HepG2 (cell line): ENCODE measurements around the gene PGPEP1. TPM values are rescaled to one million over a fixed set of nuclear protein-coding genes. Genes with fewer than 3 reads are reported as not detected.

Experiments
- ETV6 ChIP-seq: sonication (generic); formaldehyde crosslinking; conservative IDR thresholded peaks from 2 replicates; pipeline ENCODE4 v1.4.0; 2020; ENCODE audit warnings: missing genetic modification reagents
- GATAD2A ChIP-seq: IDR thresholded peaks from 2 replicates; pipeline ENCODE4 v1.6.1; 2016
- MIXL1 ChIP-seq: IDR thresholded peaks from 2 replicates; pipeline ENCODE4 v1.6.1; 2016
- NR2F1 ChIP-seq, 2 experiments: fragments of 450-650 bp in 1 of 2; formaldehyde crosslinking in 1 of 2; IDR thresholded peaks; 2 replicates each; pipeline versions ENCODE4 v1.5.0 to v1.6.1; 2016 to 2020; ENCODE audit warnings: mild to moderate bottlenecking in 1 of 2, missing compliant biosample characterization in 1 of 2, missing genetic modification reagents in 1 of 2, moderate library complexity in 1 of 2
- NR2F2 ChIP-seq: IDR thresholded peaks from 2 replicates; pipeline ENCODE4 v1.6.1; 2012; ENCODE audit warnings: low read depth, inconsistent platforms, borderline replicate concordance
- RXRA ChIP-seq: sonication (generic); formaldehyde crosslinking; IDR thresholded peaks from 2 replicates; pipeline ENCODE4 v1.5.1; 2020; ENCODE audit warnings: missing genetic modification reagents
- SALL1 ChIP-seq: sonication (generic); formaldehyde crosslinking; IDR thresholded peaks from 2 replicates; pipeline ENCODE4 v1.8.0; 2022; ENCODE audit warnings: mild to moderate bottlenecking, missing genetic modification reagents
- ZNF160 ChIP-seq: sonication (generic); formaldehyde crosslinking; IDR thresholded peaks from 2 replicates; pipeline ENCODE4 v1.8.0; 2022; ENCODE audit warnings: mild to moderate bottlenecking, inconsistent platforms, missing genetic modification reagents
- ZNF17 ChIP-seq: sonication (generic); formaldehyde crosslinking; IDR thresholded peaks from 2 replicates; pipeline ENCODE4 v1.5.0; 2020; ENCODE audit warnings: mild to moderate bottlenecking, missing genetic modification reagents
- polyA plus RNA-seq, 8 experiments: library from polyadenylated mRNA; depleted of rRNA in 3 of 8; stranded (reverse) in 7 of 8; unstranded in 1 of 8; fragments of >200 nt; fragmentation: Illumina TruSeq in 4 of 8; extraction: Trizol in 4 of 8; gene quantifications; 2 replicates each; pipeline versions ENCODE4 v1.2.1 to v1.2.3, GENCODE V29; 2011 to 2016; ENCODE audit warnings: low read depth in 4 of 8, missing spikeins in 1 of 8, mixed read lengths in 1 of 8; ENCODE audit not compliant: insufficient read depth in 1 of 8
- total RNA-seq, 5 experiments: library from RNA; depleted of rRNA; stranded (reverse); fragments of >200 nt; fragmentation: Illumina TruSeq; extraction: Trizol; gene quantifications; 2 replicates each; pipeline ENCODE4 v1.2.3, GENCODE V29; 2016; ENCODE audit warnings: low read depth in 1 of 5
- TF ChIP-seq, protein P1 (sequence below): sonication (generic); formaldehyde crosslinking; conservative IDR thresholded peaks from 2 replicates; pipeline ENCODE4 v1.4.0; 2020; ENCODE audit warnings: mild to moderate bottlenecking, missing genetic modification reagents, moderate library complexity
- TF ChIP-seq, protein P2 (sequence below): sonication (generic); formaldehyde crosslinking; IDR thresholded peaks from 2 replicates; pipeline ENCODE4 v1.4.0; 2020; ENCODE audit warnings: missing genetic modification reagents, borderline replicate concordance
- TF ChIP-seq, protein P3 (sequence below): sonication (generic); formaldehyde crosslinking; IDR thresholded peaks from 2 replicates; pipeline ENCODE4 v1.4.0; 2020; ENCODE audit warnings: missing genetic modification reagents
- TF ChIP-seq, protein P4 (sequence below): sonication (generic); formaldehyde crosslinking; IDR thresholded peaks from 2 replicates; pipeline ENCODE4 v1.5.0; 2020; ENCODE audit warnings: mild to moderate bottlenecking, missing genetic modification reagents, moderate library complexity
- TF ChIP-seq, protein P5 (sequence below): sonication (generic); formaldehyde crosslinking; IDR thresholded peaks from 2 replicates; pipeline ENCODE4 v1.8.0; 2022; ENCODE audit warnings: missing genetic modification reagents, mild to moderate bottlenecking, borderline replicate concordance
- TF ChIP-seq, protein P6 (sequence below): sonication (generic); formaldehyde crosslinking; conservative IDR thresholded peaks from 2 replicates; pipeline ENCODE4 v1.8.0; 2022; ENCODE audit warnings: low read depth, missing genetic modification reagents

Gene PGPEP1
- total and polyA plus RNA-seq, 2 of the 13 experiments (the other 11 are each of a cell fraction or from before 2014, with no cell fraction given), result 53.1 to 56.6 TPM

DNA sequence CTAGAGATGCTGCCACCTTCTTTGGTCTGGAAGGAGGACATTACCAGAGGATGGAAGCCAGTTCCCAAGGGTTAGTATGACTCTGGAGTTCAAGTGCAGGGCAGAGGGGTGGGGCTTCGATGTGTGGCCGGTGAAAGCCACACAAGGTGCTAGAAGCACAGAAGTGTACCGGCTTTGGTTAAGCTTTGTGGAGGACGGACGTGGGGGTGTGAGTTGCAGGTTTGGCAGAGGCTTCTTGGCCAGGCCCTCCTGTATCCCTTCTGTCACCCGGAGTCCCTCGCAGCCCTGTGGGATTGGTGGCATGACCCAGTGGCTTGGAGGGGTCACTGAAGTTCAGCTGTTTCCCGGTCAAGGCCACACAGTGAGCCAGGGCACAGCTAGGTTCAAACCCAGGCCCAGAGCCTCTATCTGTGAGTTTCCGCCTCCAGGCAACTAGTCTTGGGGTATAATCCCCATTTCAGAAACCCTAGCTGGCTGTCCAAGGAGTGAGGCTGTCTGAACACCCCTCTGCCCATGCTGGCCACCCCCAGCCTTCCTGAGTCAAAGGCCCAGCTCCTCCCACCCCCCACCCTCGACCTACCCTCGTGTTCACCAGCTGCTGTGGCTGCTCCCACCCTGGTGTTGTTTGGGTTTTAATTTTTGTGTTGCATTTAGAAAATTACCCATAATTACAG is 74.2 kb downstream of the PGPEP1 start (continued):
- TF ChIP-seq, protein P1, sequence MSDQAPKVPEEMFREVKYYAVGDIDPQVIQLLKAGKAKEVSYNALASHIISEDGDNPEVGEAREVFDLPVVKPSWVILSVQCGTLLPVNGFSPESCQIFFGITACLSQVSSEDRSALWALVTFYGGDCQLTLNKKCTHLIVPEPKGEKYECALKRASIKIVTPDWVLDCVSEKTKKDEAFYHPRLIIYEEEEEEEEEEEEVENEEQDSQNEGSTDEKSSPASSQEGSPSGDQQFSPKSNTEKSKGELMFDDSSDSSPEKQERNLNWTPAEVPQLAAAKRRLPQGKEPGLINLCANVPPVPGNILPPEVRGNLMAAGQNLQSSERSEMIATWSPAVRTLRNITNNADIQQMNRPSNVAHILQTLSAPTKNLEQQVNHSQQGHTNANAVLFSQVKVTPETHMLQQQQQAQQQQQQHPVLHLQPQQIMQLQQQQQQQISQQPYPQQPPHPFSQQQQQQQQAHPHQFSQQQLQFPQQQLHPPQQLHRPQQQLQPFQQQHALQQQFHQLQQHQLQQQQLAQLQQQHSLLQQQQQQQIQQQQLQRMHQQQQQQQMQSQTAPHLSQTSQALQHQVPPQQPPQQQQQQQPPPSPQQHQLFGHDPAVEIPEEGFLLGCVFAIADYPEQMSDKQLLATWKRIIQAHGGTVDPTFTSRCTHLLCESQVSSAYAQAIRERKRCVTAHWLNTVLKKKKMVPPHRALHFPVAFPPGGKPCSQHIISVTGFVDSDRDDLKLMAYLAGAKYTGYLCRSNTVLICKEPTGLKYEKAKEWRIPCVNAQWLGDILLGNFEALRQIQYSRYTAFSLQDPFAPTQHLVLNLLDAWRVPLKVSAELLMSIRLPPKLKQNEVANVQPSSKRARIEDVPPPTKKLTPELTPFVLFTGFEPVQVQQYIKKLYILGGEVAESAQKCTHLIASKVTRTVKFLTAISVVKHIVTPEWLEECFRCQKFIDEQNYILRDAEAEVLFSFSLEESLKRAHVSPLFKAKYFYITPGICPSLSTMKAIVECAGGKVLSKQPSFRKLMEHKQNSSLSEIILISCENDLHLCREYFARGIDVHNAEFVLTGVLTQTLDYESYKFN (CRISPR knock-in tag), result 0 out of 2 replicates have a peak, but pooled peaks have one; percentile 12
- TF ChIP-seq, protein P2, sequence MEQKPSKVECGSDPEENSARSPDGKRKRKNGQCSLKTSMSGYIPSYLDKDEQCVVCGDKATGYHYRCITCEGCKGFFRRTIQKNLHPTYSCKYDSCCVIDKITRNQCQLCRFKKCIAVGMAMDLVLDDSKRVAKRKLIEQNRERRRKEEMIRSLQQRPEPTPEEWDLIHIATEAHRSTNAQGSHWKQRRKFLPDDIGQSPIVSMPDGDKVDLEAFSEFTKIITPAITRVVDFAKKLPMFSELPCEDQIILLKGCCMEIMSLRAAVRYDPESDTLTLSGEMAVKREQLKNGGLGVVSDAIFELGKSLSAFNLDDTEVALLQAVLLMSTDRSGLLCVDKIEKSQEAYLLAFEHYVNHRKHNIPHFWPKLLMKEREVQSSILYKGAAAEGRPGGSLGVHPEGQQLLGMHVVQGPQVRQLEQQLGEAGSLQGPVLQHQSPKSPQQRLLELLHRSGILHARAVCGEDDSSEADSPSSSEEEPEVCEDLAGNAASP, result peak; percentile 49; the same call in 1 of the 2 replicates
- TF ChIP-seq MIXL1 (no peak), ETV6 (CRISPR knock-in tag) (no peak), RXRA (CRISPR knock-in tag) (peak; percentile 96), ZNF160 (no peak), ZNF17 (CRISPR knock-in tag) (no peak), GATAD2A (CRISPR knock-in tag) (0 out of 2 replicates have a peak, but pooled peaks have one; percentile 14), NR2F2 (0 out of 2 replicates have a peak, but pooled peaks have one; percentile 34), SALL1 (CRISPR knock-in tag) (peak; percentile 28; the same call in 1 of the 2 replicates), NR2F1 (CRISPR knock-in tag; IDR thresholded peaks at IDR 0.05) (peak; percentile 49 to 60; a peak in 2 of 4 replicates)
- TF ChIP-seq, protein P3, sequence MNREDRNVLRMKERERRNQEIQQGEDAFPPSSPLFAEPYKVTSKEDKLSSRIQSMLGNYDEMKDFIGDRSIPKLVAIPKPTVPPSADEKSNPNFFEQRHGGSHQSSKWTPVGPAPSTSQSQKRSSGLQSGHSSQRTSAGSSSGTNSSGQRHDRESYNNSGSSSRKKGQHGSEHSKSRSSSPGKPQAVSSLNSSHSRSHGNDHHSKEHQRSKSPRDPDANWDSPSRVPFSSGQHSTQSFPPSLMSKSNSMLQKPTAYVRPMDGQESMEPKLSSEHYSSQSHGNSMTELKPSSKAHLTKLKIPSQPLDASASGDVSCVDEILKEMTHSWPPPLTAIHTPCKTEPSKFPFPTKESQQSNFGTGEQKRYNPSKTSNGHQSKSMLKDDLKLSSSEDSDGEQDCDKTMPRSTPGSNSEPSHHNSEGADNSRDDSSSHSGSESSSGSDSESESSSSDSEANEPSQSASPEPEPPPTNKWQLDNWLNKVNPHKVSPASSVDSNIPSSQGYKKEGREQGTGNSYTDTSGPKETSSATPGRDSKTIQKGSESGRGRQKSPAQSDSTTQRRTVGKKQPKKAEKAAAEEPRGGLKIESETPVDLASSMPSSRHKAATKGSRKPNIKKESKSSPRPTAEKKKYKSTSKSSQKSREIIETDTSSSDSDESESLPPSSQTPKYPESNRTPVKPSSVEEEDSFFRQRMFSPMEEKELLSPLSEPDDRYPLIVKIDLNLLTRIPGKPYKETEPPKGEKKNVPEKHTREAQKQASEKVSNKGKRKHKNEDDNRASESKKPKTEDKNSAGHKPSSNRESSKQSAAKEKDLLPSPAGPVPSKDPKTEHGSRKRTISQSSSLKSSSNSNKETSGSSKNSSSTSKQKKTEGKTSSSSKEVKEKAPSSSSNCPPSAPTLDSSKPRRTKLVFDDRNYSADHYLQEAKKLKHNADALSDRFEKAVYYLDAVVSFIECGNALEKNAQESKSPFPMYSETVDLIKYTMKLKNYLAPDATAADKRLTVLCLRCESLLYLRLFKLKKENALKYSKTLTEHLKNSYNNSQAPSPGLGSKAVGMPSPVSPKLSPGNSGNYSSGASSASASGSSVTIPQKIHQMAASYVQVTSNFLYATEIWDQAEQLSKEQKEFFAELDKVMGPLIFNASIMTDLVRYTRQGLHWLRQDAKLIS, result no peak
- TF ChIP-seq, protein P4, sequence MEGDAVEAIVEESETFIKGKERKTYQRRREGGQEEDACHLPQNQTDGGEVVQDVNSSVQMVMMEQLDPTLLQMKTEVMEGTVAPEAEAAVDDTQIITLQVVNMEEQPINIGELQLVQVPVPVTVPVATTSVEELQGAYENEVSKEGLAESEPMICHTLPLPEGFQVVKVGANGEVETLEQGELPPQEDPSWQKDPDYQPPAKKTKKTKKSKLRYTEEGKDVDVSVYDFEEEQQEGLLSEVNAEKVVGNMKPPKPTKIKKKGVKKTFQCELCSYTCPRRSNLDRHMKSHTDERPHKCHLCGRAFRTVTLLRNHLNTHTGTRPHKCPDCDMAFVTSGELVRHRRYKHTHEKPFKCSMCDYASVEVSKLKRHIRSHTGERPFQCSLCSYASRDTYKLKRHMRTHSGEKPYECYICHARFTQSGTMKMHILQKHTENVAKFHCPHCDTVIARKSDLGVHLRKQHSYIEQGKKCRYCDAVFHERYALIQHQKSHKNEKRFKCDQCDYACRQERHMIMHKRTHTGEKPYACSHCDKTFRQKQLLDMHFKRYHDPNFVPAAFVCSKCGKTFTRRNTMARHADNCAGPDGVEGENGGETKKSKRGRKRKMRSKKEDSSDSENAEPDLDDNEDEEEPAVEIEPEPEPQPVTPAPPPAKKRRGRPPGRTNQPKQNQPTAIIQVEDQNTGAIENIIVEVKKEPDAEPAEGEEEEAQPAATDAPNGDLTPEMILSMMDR (CRISPR knock-in tag), result no peak
- TF ChIP-seq, protein P5, sequence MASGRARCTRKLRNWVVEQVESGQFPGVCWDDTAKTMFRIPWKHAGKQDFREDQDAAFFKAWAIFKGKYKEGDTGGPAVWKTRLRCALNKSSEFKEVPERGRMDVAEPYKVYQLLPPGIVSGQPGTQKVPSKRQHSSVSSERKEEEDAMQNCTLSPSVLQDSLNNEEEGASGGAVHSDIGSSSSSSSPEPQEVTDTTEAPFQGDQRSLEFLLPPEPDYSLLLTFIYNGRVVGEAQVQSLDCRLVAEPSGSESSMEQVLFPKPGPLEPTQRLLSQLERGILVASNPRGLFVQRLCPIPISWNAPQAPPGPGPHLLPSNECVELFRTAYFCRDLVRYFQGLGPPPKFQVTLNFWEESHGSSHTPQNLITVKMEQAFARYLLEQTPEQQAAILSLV (CRISPR knock-in tag), result 0 out of 2 replicates have a peak, but pooled peaks have one; percentile 40
- TF ChIP-seq, protein P6, sequence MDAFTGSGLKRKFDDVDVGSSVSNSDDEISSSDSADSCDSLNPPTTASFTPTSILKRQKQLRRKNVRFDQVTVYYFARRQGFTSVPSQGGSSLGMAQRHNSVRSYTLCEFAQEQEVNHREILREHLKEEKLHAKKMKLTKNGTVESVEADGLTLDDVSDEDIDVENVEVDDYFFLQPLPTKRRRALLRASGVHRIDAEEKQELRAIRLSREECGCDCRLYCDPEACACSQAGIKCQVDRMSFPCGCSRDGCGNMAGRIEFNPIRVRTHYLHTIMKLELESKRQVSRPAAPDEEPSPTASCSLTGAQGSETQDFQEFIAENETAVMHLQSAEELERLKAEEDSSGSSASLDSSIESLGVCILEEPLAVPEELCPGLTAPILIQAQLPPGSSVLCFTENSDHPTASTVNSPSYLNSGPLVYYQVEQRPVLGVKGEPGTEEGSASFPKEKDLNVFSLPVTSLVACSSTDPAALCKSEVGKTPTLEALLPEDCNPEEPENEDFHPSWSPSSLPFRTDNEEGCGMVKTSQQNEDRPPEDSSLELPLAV (CRISPR knock-in tag), result no peak
